A673 (cell line): ENCODE measurements around the gene ROCK1.

Experiments
- EZH2 ChIP-seq: fragments of 200-600 bp; sonication (generic); IDR thresholded peaks from 2 replicates; pipeline ENCODE4 v1.6.1; 2017; ENCODE audit warnings: borderline replicate concordance, low read depth, mild to moderate bottlenecking, mixed read lengths, antibody characterized with exemption, low read length; ENCODE audit not compliant: poor library complexity, severe bottlenecking
- TF ChIP-seq, protein P1 (sequence below): fragments of 300-800, 200-600 bp; sonication (generic); conservative IDR thresholded peaks from 2 replicates; pipeline ENCODE4 v1.5.1; 2017; ENCODE audit warnings: low read depth, mild to moderate bottlenecking, antibody characterized with exemption, low read length, moderate library complexity, mixed read lengths

DNA sequence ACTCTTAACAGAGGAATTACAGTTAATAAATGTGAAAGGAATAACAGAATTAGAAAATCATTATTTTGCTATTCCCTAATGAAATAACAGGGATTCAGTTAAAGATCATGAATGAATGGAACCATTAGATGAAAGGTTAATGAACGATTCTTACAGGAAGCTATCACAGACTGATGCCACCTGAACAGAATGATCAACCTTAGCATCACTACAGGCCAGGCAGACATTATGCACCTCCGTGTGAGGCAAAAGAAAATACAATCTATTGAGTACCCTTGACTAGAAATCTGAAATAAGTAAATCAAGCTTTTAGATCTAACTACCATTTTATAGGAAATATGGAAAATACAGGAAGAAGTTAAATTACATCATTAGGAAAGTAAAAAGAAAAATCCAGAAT lies 10.4 kb downstream of the ROCK1 start:
- TF ChIP-seq, protein P1, sequence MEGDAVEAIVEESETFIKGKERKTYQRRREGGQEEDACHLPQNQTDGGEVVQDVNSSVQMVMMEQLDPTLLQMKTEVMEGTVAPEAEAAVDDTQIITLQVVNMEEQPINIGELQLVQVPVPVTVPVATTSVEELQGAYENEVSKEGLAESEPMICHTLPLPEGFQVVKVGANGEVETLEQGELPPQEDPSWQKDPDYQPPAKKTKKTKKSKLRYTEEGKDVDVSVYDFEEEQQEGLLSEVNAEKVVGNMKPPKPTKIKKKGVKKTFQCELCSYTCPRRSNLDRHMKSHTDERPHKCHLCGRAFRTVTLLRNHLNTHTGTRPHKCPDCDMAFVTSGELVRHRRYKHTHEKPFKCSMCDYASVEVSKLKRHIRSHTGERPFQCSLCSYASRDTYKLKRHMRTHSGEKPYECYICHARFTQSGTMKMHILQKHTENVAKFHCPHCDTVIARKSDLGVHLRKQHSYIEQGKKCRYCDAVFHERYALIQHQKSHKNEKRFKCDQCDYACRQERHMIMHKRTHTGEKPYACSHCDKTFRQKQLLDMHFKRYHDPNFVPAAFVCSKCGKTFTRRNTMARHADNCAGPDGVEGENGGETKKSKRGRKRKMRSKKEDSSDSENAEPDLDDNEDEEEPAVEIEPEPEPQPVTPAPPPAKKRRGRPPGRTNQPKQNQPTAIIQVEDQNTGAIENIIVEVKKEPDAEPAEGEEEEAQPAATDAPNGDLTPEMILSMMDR: no peak
- TF ChIP-seq EZH2: no peak
